Right lobe of liver (tissue), 6 donors: ENCODE data around the gene EHD4. TPM values are rescaled to one million over a fixed set of nuclear protein-coding genes. Genes with fewer than 3 reads are reported as not detected.

ENCODE experiments used
- ATAC-seq, 4 donors: fragments of 200-7000 bp; cut with Tn5 transposase; one replicate each; pipeline ENCODE4 v1.9.1; 2020; ENCODE audit warnings: mild to moderate bottlenecking in 4 of 4, moderate library complexity in 4 of 4
- DNase-seq, 3 donors: peaks; one replicate each; pipeline ENCODE4 v3.0.0-alpha.2; 2020
- H3K27ac ChIP-seq, 3 donors: fragments of 200-600 bp; one replicate each; pipeline ENCODE4 v1.8.0; 2022
- H3K27me3 ChIP-seq, 2 donors: fragments of 200-600 bp; one replicate each; pipeline ENCODE4 v1.8.0; 2022
- H3K36me3 ChIP-seq, 4 donors: fragments of 200-600 bp; sonication (generic) in 1 of 4; one replicate each; pipeline versions ENCODE4 v1.5.1 to v1.8.0; 2017 to 2022; ENCODE audit warnings: control low read depth in 1 of 4
- H3K4me1 ChIP-seq, 4 donors: fragments of 200-600 bp; sonication (generic) in 1 of 4; one replicate each; pipeline versions ENCODE4 v1.5.1 to v1.8.0; 2017 to 2022; ENCODE audit warnings: control low read depth in 1 of 4
- H3K4me3 ChIP-seq, 3 donors: fragments of 200-600 bp; one replicate each; pipeline ENCODE4 v1.8.0; 2022
- H3K9me3 ChIP-seq, 4 donors: fragments of 200-600 bp; sonication (generic) in 1 of 4; one replicate each; pipeline versions ENCODE4 v1.5.1 to v1.8.0; 2017 to 2022; ENCODE audit warnings: control low read depth in 1 of 4
- POLR2A ChIP-seq: fragments of 450-650 bp; IDR thresholded peaks from one replicate; pipeline ENCODE4 v1.6.1; 2017; ENCODE audit warnings: antibody characterized with exemption, mild to moderate bottlenecking
- WGBS: methylation state at CpG from one replicate; pipeline ENCODE4 v1.1.6; 2018; ENCODE audit warnings: low coverage, low lambda C conversion rate; ENCODE audit not compliant: insufficient coverage; ENCODE audit errors: missing lambda C conversion rate; 5-methylcytosine and 5-hydroxymethylcytosine counted together
- intact Hi-C, 2 donors: fragments of 100-400 bp; cut with DNase I; formaldehyde crosslinking; loops; one replicate each; pipeline versions ENCODE4 v1.11.2 to v1.14.1; 2022
- total RNA-seq, 6 experiments: library from RNA; depleted of rRNA in 2 of 6; stranded (reverse); fragments of >200 nt in 2 of 6; fragmentation: NEBNext Ultra II Directional in 3 of 6; extraction: Animal tissue kit (Norgen Biotek cat#: 25700) in 3 of 6; gene quantifications; one replicate each; pipeline versions ENCODE4 v1.1.0 to v1.2.4, GENCODE V29; 2016 to 2023
- TF ChIP-seq, protein P1 (sequence below), 4 donors: fragments of 200-600 bp in 3 of 4; fragments of 450-650 bp in 1 of 4; IDR thresholded peaks; one replicate each; pipeline versions ENCODE4 v1.5.1 to v1.8.0; 2016 to 2022; ENCODE audit warnings: antibody characterized with exemption in 4 of 4, mild to moderate bottlenecking in 2 of 4
- donor health status: DM: no; HTN: yes; CAD: no.
- donor health status: DM: no; HTN: no; CAD: no.
- donor health status: DM: no; HTN: no; CAD: no.
- donor health status: DM: no; HTN: yes; CAD: no.
- donor health status: DM: no; HTN: yes; CAD: no.

EHD4 gene
- total RNA-seq, 6 experiments from 2014 or later: 4.7 to 21.5 (median 11.1) TPM

DNA sequence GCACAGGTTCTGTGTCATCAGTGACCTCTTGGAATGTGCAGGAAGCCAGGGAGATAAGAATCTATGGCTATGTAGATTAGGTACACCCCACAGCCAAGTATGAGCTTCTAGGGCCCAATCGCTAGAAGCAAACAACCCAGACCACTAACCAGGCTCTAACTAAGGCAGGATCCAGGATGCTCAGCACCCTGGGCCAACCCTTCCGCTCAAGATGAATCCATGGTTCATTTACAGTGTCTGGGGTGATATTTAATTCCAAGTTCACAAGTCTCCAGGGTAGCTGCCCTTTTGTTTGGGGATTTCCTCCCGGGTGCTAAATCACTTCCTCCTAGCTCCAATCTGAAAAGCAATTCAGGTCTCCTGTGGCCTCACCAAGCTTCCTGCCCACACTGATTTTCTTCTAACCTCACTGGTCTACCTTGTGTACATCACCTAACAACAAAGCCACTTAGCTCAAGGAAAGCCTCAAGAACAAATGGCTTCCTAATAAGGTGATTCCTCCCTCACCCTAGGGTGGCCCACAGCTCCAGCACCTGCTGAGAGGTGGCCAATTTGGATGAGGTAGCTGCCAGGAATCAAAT lies 2.4 kb downstream of the EHD4 start:
- peaks cover 0 to 14% (median 3%) of the 10 kb centered on the region in 4 donors for H3K4me1 ChIP-seq
- ATAC-seq: no peak
- no peaks in the 10 kb centered on the region for H3K36me3 ChIP-seq
- intact Hi-C loops: no loop called here
- no peaks in the 10 kb centered on the region for H3K9me3 ChIP-seq
- H3K27ac ChIP-seq: peak overlapping the region in 2 of 3 donors; percentile 14 to 96
- 75% methylated on average over 3 of the region's 3 CpGs for WGBS
- peak in 1 of 3 donors; percentile 30 for DNase-seq
- H3K27me3 ChIP-seq: no peaks in the 10 kb centered on the region
- peak overlapping the region in 1 of 3 donors; percentile 0 for H3K4me3 ChIP-seq
- TF ChIP-seq, protein P1, sequence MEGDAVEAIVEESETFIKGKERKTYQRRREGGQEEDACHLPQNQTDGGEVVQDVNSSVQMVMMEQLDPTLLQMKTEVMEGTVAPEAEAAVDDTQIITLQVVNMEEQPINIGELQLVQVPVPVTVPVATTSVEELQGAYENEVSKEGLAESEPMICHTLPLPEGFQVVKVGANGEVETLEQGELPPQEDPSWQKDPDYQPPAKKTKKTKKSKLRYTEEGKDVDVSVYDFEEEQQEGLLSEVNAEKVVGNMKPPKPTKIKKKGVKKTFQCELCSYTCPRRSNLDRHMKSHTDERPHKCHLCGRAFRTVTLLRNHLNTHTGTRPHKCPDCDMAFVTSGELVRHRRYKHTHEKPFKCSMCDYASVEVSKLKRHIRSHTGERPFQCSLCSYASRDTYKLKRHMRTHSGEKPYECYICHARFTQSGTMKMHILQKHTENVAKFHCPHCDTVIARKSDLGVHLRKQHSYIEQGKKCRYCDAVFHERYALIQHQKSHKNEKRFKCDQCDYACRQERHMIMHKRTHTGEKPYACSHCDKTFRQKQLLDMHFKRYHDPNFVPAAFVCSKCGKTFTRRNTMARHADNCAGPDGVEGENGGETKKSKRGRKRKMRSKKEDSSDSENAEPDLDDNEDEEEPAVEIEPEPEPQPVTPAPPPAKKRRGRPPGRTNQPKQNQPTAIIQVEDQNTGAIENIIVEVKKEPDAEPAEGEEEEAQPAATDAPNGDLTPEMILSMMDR (IDR thresholded peaks at IDR 0.05): no peak
- TF ChIP-seq POLR2A: no peak

DNA sequence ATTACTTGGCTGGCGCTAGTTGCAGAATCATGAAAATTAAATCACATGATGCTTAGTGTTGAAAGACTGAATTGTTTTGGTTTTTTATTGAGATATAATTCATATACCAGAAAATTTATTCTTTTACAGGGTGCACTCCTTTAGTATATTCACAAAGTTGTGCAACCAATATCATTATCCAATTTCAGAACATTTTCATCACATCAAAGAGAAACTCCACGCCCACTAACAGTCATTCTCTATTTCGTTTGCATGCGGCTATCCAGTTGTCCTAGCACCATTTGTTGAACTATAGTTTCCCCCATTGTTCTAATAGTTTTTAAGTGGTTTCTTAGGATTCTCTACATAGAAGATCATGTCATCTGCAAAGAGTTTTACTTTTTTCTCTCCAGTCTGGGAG lies 3.7 kb downstream of the EHD4 start:
- intact Hi-C loops: no loop called here
- DNase-seq (no peak), ATAC-seq (no peak)
- Histone ChIP-seq H3K4me1 (peaks cover 0 to 14% (median 3%) of the 10 kb centered on the region in 4 donors), H3K27me3 (no peaks in the 10 kb centered on the region), H3K36me3 (no peaks in the 10 kb centered on the region), H3K9me3 (no peaks in the 10 kb centered on the region), H3K27ac (no peak overlapping the region), H3K4me3 (no peak overlapping the region)
- TF ChIP-seq, protein P1 (IDR thresholded peaks at IDR 0.05): no peak
- 54% methylated on average over 4 of the region's 4 CpGs for WGBS

DNA sequence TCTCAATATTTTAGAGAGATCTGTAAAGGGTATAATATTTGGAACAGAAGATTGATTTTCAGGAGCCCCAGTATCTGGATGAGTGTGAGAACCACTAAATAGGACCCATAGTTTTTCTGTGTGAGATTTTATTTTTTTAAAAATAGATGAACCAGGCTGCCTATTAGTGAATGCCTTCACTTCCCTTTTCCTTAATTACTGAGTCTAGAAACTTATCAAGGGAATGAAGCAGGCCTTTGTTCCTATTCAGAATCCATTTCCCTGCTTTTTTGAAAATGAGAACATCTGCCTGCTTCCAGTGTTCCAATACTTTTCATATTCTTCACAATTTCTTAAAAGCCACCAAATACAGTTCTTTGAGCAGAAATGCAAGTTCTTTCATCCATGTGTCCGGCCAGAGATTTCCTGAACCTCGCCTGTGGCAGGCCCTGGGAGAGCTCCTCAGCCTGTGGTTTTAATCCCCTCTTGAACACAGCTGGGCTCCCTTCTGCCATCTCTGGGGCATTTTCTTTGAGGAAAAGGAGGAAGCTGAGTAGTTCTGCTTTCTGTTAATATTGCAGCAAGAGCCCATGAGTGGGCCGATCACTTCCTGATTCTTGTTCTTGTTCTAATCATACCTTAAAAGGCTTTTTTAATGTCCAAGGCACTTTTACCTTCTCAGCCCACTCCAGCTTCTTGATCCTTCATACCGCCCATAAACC lies 4.7 kb downstream of the EHD4 start:
- WGBS: 32% methylated on average over 4 of the region's 4 CpGs
- Histone ChIP-seq H3K27ac (peak overlapping the region in 2 of 3 donors; percentile 2 to 26), H3K27me3 (no peaks in the 10 kb centered on the region), H3K36me3 (no peaks in the 10 kb centered on the region), H3K4me3 (no peak overlapping the region), H3K9me3 (no peaks in the 10 kb centered on the region), H3K4me1 (peaks cover 0 to 15% (median 3%) of the 10 kb centered on the region in 4 donors)
- intact Hi-C loops: no loop called here
- ATAC-seq: no peak
- TF ChIP-seq, protein P1 (IDR thresholded peaks at IDR 0.05): no peak
- no peak for TF ChIP-seq POLR2A
- DNase-seq: peak in 1 of 3 donors; percentile 47

DNA sequence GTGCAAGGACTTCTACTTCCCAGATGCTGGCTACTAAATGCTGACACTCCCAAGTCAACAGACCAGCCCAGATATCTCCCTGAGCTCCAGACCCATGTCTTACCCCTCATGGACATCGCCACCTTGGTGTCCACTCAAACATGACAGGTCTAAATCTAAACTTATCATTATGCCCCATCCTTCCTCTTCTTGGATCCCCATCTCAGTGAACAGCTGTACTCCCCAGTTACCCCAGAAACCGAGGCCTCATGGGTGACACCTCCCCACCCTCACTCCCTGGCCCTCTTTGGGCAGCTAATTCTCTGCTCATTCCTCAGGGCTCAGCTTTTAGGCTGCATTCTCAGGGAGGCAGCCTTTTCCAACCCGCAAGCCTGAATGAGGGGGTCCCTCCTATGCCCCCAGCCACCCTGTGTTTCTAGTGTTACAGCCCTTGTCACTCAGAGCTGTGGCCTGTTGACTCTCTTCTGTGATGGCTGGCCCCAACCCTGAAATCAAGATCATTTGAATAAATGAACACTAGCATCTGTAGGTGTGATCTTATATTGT lies 5.4 kb downstream of the EHD4 start:
- peaks cover 0 to 22% (median 3%) of the 10 kb centered on the region in 4 donors for H3K4me1 ChIP-seq
- 93% methylated on average over 3 of the region's 3 CpGs for WGBS
- intact Hi-C loops: no loop called here
- no peaks in the 10 kb centered on the region for H3K36me3 ChIP-seq
- no peaks in the 10 kb centered on the region for H3K27me3 ChIP-seq
- ATAC-seq (no peak), DNase-seq (peak in 1 of 3 donors; percentile 28)
- no peak overlapping the region for H3K27ac ChIP-seq
- TF ChIP-seq, protein P1 (IDR thresholded peaks at IDR 0.05): no peak
- H3K4me3 ChIP-seq: no peak overlapping the region
- no peaks in the 10 kb centered on the region for H3K9me3 ChIP-seq
